A549 (cell line): ENCODE measurements around the gene LILRA5. TPM values are rescaled to one million over a fixed set of nuclear protein-coding genes. Genes with fewer than 3 reads are reported as not detected.
"Not testable (repeated sequence)": the region's sequence is repeated elsewhere in the genome, so short reads cannot be mapped to it uniquely, and the experiment has no call there.

ENCODE experiments used
- ATAC-seq, 2 experiments: fragments of 200-7000 bp in 1 of 2; fragments of >200 bp in 1 of 2; cut with Nextera tagmentation in 1 of 2; cut with Tn5 transposase in 1 of 2; 3 replicates each; pipeline versions ENCODE4 v1.8.0 to v1.9.1; 2018 to 2020; ENCODE audit warnings: mild to moderate bottlenecking in 1 of 2, moderate library complexity in 1 of 2
- CTCF ChIA-PET: fragments of 300-600 bp; sonication (Branson Sonifier 250); formaldehyde crosslinking; extraction: SDS; loops from one replicate; lab custom pipeline; 2021; ENCODE audit warnings: antibody characterized with exemption, inconsistent platforms; lab: Yijun Ruan, JAX
- POLR2A ChIA-PET: fragments of 350-600 bp; formaldehyde crosslinking; extraction: SDS; loops from one replicate; lab custom pipeline; 2021; ENCODE audit warnings: antibody characterized with exemption, inconsistent platforms; lab: Yijun Ruan, JAX
- DNase-seq, 2 experiments: peaks; one replicate each; pipeline versions ENCODE4 v3.0.0 to v3.0.0-alpha.2; 2011 to 2016; ENCODE audit warnings: low read depth in 1 of 2, low spot score in 1 of 2
- FAIRE-seq: peaks from 2 replicates; lab custom pipeline; 2011; peaks lifted over from hg19 to GRCh38; lab: Jason Lieb, UNC
- H3K27ac ChIP-seq, 2 experiments: fragments of >200 bp; sonication (Bioruptor Twin); formaldehyde crosslinking; 3 replicates each; pipeline ENCODE4 v1.5.1; 2016 to 2017
- H3K4me1 ChIP-seq: fragments of >200 bp; sonication (Bioruptor Twin); formaldehyde crosslinking; 3 replicates; pipeline ENCODE4 v1.6.1; 2016
- H3K4me2 ChIP-seq: fragments of >200 bp; sonication (Bioruptor Twin); formaldehyde crosslinking; 3 replicates; pipeline ENCODE4 v1.6.1; 2016
- H3K4me3 ChIP-seq: fragments of >200 bp; sonication (Bioruptor Twin); formaldehyde crosslinking; 3 replicates; pipeline ENCODE4 v1.5.1; 2016
- H3K9me3 ChIP-seq: fragments of >200 bp; sonication (Bioruptor Twin); formaldehyde crosslinking; 3 replicates; pipeline ENCODE4 v1.6.1; 2016
- ATOH8 ChIP-seq: fragments of 250-450 bp; sonication (Bioruptor Pico); IDR thresholded peaks from 2 replicates; pipeline ENCODE4 v1.5.0; 2020; ENCODE audit warnings: low read depth, mild to moderate bottlenecking, moderate library complexity
- CEBPB ChIP-seq, 2 experiments: fragments of >200 bp in 1 of 2; sonication (Bioruptor Twin) in 1 of 2; formaldehyde crosslinking in 1 of 2; IDR thresholded peaks; 2 replicates each; pipeline ENCODE4 v1.6.1; 2012 to 2016
- CTCF ChIP-seq: fragments of >200 bp; sonication (Bioruptor Twin); formaldehyde crosslinking; IDR thresholded peaks from 3 replicates; pipeline ENCODE4 v1.5.1; 2016
- EP300 ChIP-seq, 2 experiments: fragments of >200 bp; sonication (Bioruptor Twin); formaldehyde crosslinking; IDR thresholded peaks; 2 replicates in 1 of 2; 3 replicates in 1 of 2; pipeline ENCODE4 v1.6.1; 2016 to 2017
- HEYL ChIP-seq: fragments of 250-450 bp; sonication (Bioruptor Pico); IDR thresholded peaks from 2 replicates; pipeline ENCODE4 v1.8.0; 2021; ENCODE audit warnings: mild to moderate bottlenecking, moderate library complexity
- JUNB ChIP-seq: fragments of >200 bp; sonication (Bioruptor Twin); formaldehyde crosslinking; IDR thresholded peaks from 2 replicates; pipeline ENCODE4 v1.6.1; 2016
- KDM1A ChIP-seq: fragments of 200-600 bp; sonication (generic); IDR thresholded peaks from 2 replicates; pipeline ENCODE4 v1.6.1; 2016; ENCODE audit warnings: low read depth, mild to moderate bottlenecking
- NPAS2 ChIP-seq: fragments of 250-450 bp; sonication (Bioruptor Pico); IDR thresholded peaks from 2 replicates; pipeline ENCODE4 v1.8.0; 2022; ENCODE audit warnings: mild to moderate bottlenecking, moderate library complexity, borderline replicate concordance
- POLR2AphosphoS2 ChIP-seq: conservative IDR thresholded peaks from 2 replicates; pipeline ENCODE4 v1.6.1; 2012; ENCODE audit warnings: low read length, improper control_type of control experiment, inconsistent platforms
- RNF2 ChIP-seq: fragments of 200-600 bp; sonication (generic); IDR thresholded peaks from 2 replicates; pipeline ENCODE4 v1.6.1; 2016; ENCODE audit warnings: low read depth, mild to moderate bottlenecking, antibody characterized with exemption, moderate library complexity, borderline replicate concordance
- SMC3 ChIP-seq: fragments of >200 bp; sonication (Bioruptor Twin); formaldehyde crosslinking; IDR thresholded peaks from 3 replicates; pipeline ENCODE4 v1.6.1; 2018; ENCODE audit warnings: inconsistent platforms
- ZC3H11A ChIP-seq: fragments of 450-650 bp; IDR thresholded peaks from 2 replicates; pipeline ENCODE4 v1.6.1; 2014; ENCODE audit warnings: antibody characterized with exemption, mild to moderate bottlenecking
- WGBS: methylation state at CpG from one replicate; pipeline ENCODE4 v1.1.6; 2017; ENCODE audit errors: missing lambda C conversion rate; 5-methylcytosine and 5-hydroxymethylcytosine counted together
- polyA plus RNA-seq, 4 experiments: library from polyadenylated mRNA; depleted of rRNA in 3 of 4; stranded (reverse); fragments of >200 nt; fragmentation: RNase III in 1 of 4; extraction: RNeasy Plus Mini Kit Qiagen cat#74134 plus additional on column Dnase treatment in 1 of 4; gene quantifications; 2 replicates in 3 of 4; 3 replicates in 1 of 4; pipeline ENCODE4 v1.2.3, GENCODE V29; 2011 to 2017
- TF ChIP-seq, protein P1 (sequence below): IDR thresholded peaks from 2 replicates; pipeline ENCODE4 v1.6.1; 2012
- TF ChIP-seq, protein P2 (sequence below): fragments of >200 bp; sonication (Bioruptor Twin); formaldehyde crosslinking; IDR thresholded peaks from 3 replicates; pipeline ENCODE4 v1.6.1; 2016

Gene LILRA5
- polyA plus RNA-seq, 2 of the 4 experiments (the other 2 are of a cell fraction): not detected

DNA sequence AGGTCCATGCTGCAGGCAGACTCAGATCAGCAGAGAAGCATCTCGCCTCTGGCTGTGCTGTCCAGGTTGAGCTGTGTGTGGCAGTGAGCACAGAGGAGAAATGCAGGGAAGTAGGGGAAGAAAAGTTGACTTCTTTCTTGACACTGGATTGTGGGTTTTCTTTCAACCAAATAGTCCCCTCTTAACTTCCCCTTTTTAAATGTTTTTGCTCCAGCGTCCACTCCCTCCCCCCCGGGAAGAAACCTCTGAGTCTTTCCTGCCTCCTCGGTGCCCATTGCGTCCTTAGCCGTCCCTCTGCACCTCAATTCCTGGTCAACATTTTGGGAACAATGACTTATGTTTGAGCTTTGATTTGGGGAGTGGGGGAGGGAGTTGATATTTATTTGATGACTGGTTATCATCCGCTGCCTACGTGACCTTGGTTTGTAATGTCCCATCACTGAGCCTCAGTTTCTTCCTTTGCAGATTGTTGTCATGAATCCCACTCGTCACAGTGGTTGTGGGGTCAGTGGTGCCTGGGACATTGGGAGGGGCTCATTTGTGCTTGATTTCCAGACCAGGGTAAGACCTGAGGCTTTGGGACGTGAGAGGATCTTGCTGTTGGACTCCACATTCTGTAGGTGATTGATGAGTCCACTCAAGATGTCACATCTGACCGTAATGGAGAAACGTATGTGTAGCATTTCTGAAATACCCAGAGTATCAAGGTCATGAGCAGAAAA is 31.8 kb downstream of the LILRA5 start, which contains the start of gene LILRB2:
Gene LILRB2, minus strand, starts transcription at position 104 of the 722 bp plus-strand sequence. CDS start 614 bp downstream, outside the sequence.
- Histone ChIP-seq H3K4me1 (no peaks in the 10 kb centered on the region), H3K9me3 (no peaks in the 10 kb centered on the region), H3K4me3 (no peak within 1 kb of the TSS), H3K27ac (no peak within 1 kb of the TSS), H3K4me2 (no peak within 1 kb of the TSS)
- FAIRE-seq (no peak), ATAC-seq (no peak), DNase-seq (no peak)
- ChIA-PET CTCF (interaction anchor here (1.2 kb wide), 1 partner anchor 15 kb away, joined by 4 read pairs; no protein-coding TSS in a partner anchor), POLR2A (no interaction called here)
- 16% methylated on average over 12 of the region's 12 CpGs for WGBS
- TF ChIP-seq EP300 (IDR thresholded peaks at IDR 0.05): no peak
- TF ChIP-seq ATOH8 (CRISPR knock-in tag): no peak
- no peak for TF ChIP-seq NPAS2 (CRISPR knock-in tag)
- no peak for TF ChIP-seq JUNB
- TF ChIP-seq, protein P1, sequence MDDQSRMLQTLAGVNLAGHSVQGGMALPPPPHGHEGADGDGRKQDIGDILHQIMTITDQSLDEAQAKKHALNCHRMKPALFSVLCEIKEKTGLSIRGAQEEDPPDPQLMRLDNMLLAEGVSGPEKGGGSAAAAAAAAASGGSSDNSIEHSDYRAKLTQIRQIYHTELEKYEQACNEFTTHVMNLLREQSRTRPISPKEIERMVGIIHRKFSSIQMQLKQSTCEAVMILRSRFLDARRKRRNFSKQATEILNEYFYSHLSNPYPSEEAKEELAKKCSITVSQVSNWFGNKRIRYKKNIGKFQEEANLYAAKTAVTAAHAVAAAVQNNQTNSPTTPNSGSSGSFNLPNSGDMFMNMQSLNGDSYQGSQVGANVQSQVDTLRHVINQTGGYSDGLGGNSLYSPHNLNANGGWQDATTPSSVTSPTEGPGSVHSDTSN: no peak
- no peak for TF ChIP-seq KDM1A
- no peak for TF ChIP-seq RNF2
- TF ChIP-seq SMC3: no peak
- TF ChIP-seq CEBPB (IDR thresholded peaks at IDR 0.05): no peak
- TF ChIP-seq POLR2AphosphoS2: no peak
- no peak for TF ChIP-seq CTCF
- no peak for TF ChIP-seq ZC3H11A
- no peak for TF ChIP-seq HEYL
- TF ChIP-seq, protein P2, sequence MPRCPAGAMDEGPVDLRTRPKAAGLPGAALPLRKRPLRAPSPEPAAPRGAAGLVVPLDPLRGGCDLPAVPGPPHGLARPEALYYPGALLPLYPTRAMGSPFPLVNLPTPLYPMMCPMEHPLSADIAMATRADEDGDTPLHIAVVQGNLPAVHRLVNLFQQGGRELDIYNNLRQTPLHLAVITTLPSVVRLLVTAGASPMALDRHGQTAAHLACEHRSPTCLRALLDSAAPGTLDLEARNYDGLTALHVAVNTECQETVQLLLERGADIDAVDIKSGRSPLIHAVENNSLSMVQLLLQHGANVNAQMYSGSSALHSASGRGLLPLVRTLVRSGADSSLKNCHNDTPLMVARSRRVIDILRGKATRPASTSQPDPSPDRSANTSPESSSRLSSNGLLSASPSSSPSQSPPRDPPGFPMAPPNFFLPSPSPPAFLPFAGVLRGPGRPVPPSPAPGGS: no peak

- H3K4me3 ChIP-seq, H3K4me1 ChIP-seq, POLR2A ChIA-PET, H3K27ac ChIP-seq, FAIRE-seq, H3K4me2 ChIP-seq, H3K9me3 ChIP-seq, DNase-seq: not testable (repeated sequence)
- WGBS: 34% methylated on average over 6 of the region's 10 CpGs
- peak; percentile 12 to 25; a peak in 2 of 6 replicates for ATAC-seq
- CTCF ChIA-PET: interaction anchor here (1.1 to 5.4 kb wide), 2 partner anchors 14 to 17 kb away, joined by 3 to 28 read pairs; no protein-coding TSS in a partner anchor
Observed at GRCh38 chr19:54280441-54280840, 32.5 kb downstream of the LILRA5 start.

GRCh38 chr19:54280025-54280424 is 32.9 kb downstream of the LILRA5 start:
- H3K4me3 ChIP-seq, FAIRE-seq, H3K4me2 ChIP-seq, DNase-seq, H3K9me3 ChIP-seq, H3K4me1 ChIP-seq, H3K27ac ChIP-seq, POLR2A ChIA-PET, ATAC-seq: not testable (repeated sequence)
- WGBS: 0% methylated on average over 2 of the region's 4 CpGs
- CTCF ChIA-PET: interaction anchor here (1.1 to 5.4 kb wide), 2 partner anchors 14 to 18 kb away, joined by 3 to 28 read pairs; no protein-coding TSS in a partner anchor
